A673 (cell line): ENCODE measurements around the gene SAT2. TPM values are rescaled to one million over a fixed set of nuclear protein-coding genes. Genes with fewer than 3 reads are reported as not detected.

Source experiments
- Bru-seq: library from RNA; stranded (reverse); fragments of 400-500 nt; gene quantifications from one replicate; lab custom pipeline; 2021; lab: Mats Ljungman, UMichigan
- BruChase-seq, 2 experiments: library from RNA; stranded (reverse); fragments of 400-500 nt; gene quantifications; one replicate each; lab custom pipeline; 2021; lab: Mats Ljungman, UMichigan
- BruUV-seq: library from RNA; stranded (reverse); fragments of 400-500 nt; replicated peaks from 2 replicates; lab custom pipeline; 2021; lab: Mats Ljungman, UMichigan
- CTCF ChIA-PET: fragments of 300-600 bp; sonication (Branson Sonifier 250); formaldehyde crosslinking; loops from one replicate; lab custom pipeline; 2022; ENCODE audit warnings: antibody characterized with exemption; lab: Charles Lee
- POLR2A ChIA-PET: fragments of 300-600 bp; sonication (Branson Sonifier 250); formaldehyde crosslinking; loops from one replicate; lab custom pipeline; 2022; ENCODE audit warnings: antibody characterized with exemption; ENCODE audit not compliant: low non-redundant PET; lab: Charles Lee
- DNase-seq: peaks from one replicate; pipeline ENCODE4 v3.0.0-alpha.2; 2015; ENCODE audit warnings: low spot score
- H3K27ac ChIP-seq: fragments of 200-600 bp; sonication (generic); 2 replicates; pipeline ENCODE4 v1.5.1; 2016; ENCODE audit warnings: mixed run types, low read depth, mild to moderate bottlenecking, mixed read lengths, antibody characterized with exemption, low read length; ENCODE audit not compliant: poor library complexity, severe bottlenecking
- H3K27me3 ChIP-seq: fragments of 200-600 bp; sonication (generic); replicated peaks from 2 replicates; pipeline ENCODE4 v1.6.1; 2017; ENCODE audit warnings: mixed run types, low read depth, mild to moderate bottlenecking, mixed read lengths, antibody characterized with exemption, low read length; ENCODE audit not compliant: insufficient read depth, poor library complexity
- H3K36me3 ChIP-seq: fragments of 200-600 bp; sonication (generic); 2 replicates; pipeline ENCODE4 v1.6.1; 2016; ENCODE audit warnings: mixed run types, mild to moderate bottlenecking, mixed read lengths, antibody characterized with exemption, low read length; ENCODE audit not compliant: insufficient read depth, poor library complexity, severe bottlenecking
- H3K4me1 ChIP-seq: fragments of 200-600 bp; sonication (generic); 2 replicates; pipeline ENCODE4 v1.6.1; 2017; ENCODE audit warnings: mixed run types, mild to moderate bottlenecking, mixed read lengths, antibody characterized with exemption, low read length; ENCODE audit not compliant: insufficient read depth, poor library complexity, severe bottlenecking
- H3K4me3 ChIP-seq: fragments of 200-600 bp; sonication (generic); 2 replicates; pipeline ENCODE4 v1.5.1; 2016; ENCODE audit warnings: low read depth, mixed run types, mild to moderate bottlenecking, mixed read lengths, low read length; ENCODE audit not compliant: poor library complexity, severe bottlenecking
- H3K9me3 ChIP-seq: fragments of 200-600 bp; sonication (generic); 2 replicates; pipeline ENCODE4 v1.6.1; 2016; ENCODE audit warnings: mixed run types, low read depth, mild to moderate bottlenecking, mixed read lengths, antibody characterized with exemption, low read length; ENCODE audit not compliant: poor library complexity, severe bottlenecking
- CTCF ChIP-seq: fragments of 300-800, 200-600 bp; sonication (generic); conservative IDR thresholded peaks from 2 replicates; pipeline ENCODE4 v1.5.1; 2017; ENCODE audit warnings: low read depth, mild to moderate bottlenecking, antibody characterized with exemption, low read length, moderate library complexity, mixed read lengths
- EZH2 ChIP-seq: fragments of 200-600 bp; sonication (generic); IDR thresholded peaks from 2 replicates; pipeline ENCODE4 v1.6.1; 2017; ENCODE audit warnings: borderline replicate concordance, low read depth, mild to moderate bottlenecking, mixed read lengths, antibody characterized with exemption, low read length; ENCODE audit not compliant: poor library complexity, severe bottlenecking
- intact Hi-C: fragments of 100-400 bp; cut with micrococcal nuclease; formaldehyde crosslinking; loops from one replicate; pipeline ENCODE4 v1.10.0; 2022; ENCODE audit not compliant: unreplicated experiment
- long read RNA-seq: library from polyadenylated mRNA; stranded (forward); transcript quantifications from one replicate; pipeline ENCODE4 v2.0.0, GENCODE V29; 2022
- total RNA-seq: library from RNA; stranded (reverse); gene quantifications from 2 replicates; pipeline ENCODE4 v1.2.3, GENCODE V29; 2021

Gene SAT2
- 61.7 and 79.3 TPM in 2 replicates for total RNA-seq
- percentile 77 among the genes with signal in this experiment for Bru-seq, nascent RNA
- BruChase-seq, experiment 1, labeled RNA remaining after a 2-hour chase: percentile 91 among the genes with signal in this experiment
- BruChase-seq, experiment 2, labeled RNA remaining after a 6-hour chase: percentile 91 among the genes with signal in this experiment
- long read RNA-seq, transcript SAT2-202 (6 exons, 974 nt): major isoform, 17 of 53 reads
- long read RNA-seq, transcript SAT2-201 (6 exons, 946 nt): minor isoform, 15 of 53 reads
- long read RNA-seq, partial matches to known transcripts: 9 of 53 reads
- long read RNA-seq, other reads (novel, unspliced or antisense): 2 of 53 reads

GRCh38 chr17:7627250-7628121, at the start of gene SAT2:
SAT2 (minus strand) TSS chr17:7627821; CDS start chr17:7627635, 186 bp downstream.
- peak within 1 kb of the TSS; percentile 95 for H3K27ac ChIP-seq
- intact Hi-C loops: loop anchor here (5.0 kb wide), 1 partner anchor 60 kb away; the partner anchor contains the start of genes TP53 and WRAP53
- CTCF ChIA-PET: interaction anchor here (0.7 kb wide), 1 partner anchor 12 kb away, joined by 5 read pairs; no protein-coding TSS in a partner anchor

GRCh38 chr17:7676533-7676932, 48.9 kb upstream of the SAT2 start:
- CTCF ChIA-PET: no interaction called here
- no peak for DNase-seq
- BruUV-seq: no TSS peak
- Histone ChIP-seq H3K36me3 (peaks cover 42% of the 10 kb centered on the region), H3K4me3 (no peak overlapping the region), H3K4me1 (no peaks in the 10 kb centered on the region), H3K27me3 (no peaks in the 10 kb centered on the region), H3K9me3 (peaks cover 5% of the 10 kb centered on the region), H3K27ac (no peak overlapping the region)
- TF ChIP-seq EZH2 (no peak), CTCF (no peak)
- intact Hi-C loops: no loop called here
- POLR2A ChIA-PET: no interaction called here

More at GRCh38 chr17:7627250-7628121, at the start of gene SAT2:
- no peaks in the 10 kb centered on the region for H3K4me1 ChIP-seq
- H3K36me3 ChIP-seq: no peaks in the 10 kb centered on the region
- H3K27me3 ChIP-seq: no peaks in the 10 kb centered on the region
- TF ChIP-seq EZH2 (no peak), CTCF (no peak)
- BruUV-seq: no TSS peak
- peak within 1 kb of the TSS; percentile 94 for H3K4me3 ChIP-seq
- peak; percentile 97 for DNase-seq
- H3K9me3 ChIP-seq: no peaks in the 10 kb centered on the region
- POLR2A ChIA-PET: interaction anchor here (0.5 to 0.7 kb wide), 3 partner anchors 23 to 298 kb away, joined by 3 to 5 read pairs (median 5); no protein-coding TSS in a partner anchor

- Histone ChIP-seq H3K36me3 (peaks cover 57% of the 10 kb centered on the region), H3K4me3 (no peak overlapping the region), H3K27ac (no peak overlapping the region), H3K27me3 (no peaks in the 10 kb centered on the region), H3K9me3 (peaks cover 5% of the 10 kb centered on the region), H3K4me1 (no peaks in the 10 kb centered on the region)
- ChIA-PET CTCF (no interaction called here), POLR2A (no interaction called here)
- TF ChIP-seq CTCF (no peak), EZH2 (no peak)
- intact Hi-C loops: no loop called here
- no TSS peak for BruUV-seq
- no peak for DNase-seq
These were observed 47.3 kb upstream of the SAT2 start for GRCh38 chr17:7674934-7675333.
